Heart left ventricle (tissue), 13 donors: ENCODE data around the gene IL26.
A peak's percentile ranks its signal among the peaks of the same experiment; 100 is the strongest.

Experiments
- CTCF ChIP-seq, 12 donors: fragments of 200-600 bp; sonication (generic) in 4 of 12; IDR thresholded peaks; one replicate each; pipeline versions ENCODE4 v1.5.0 to v1.8.0; 2018 to 2022; ENCODE audit warnings: antibody characterized with exemption in 12 of 12, mild to moderate bottlenecking in 5 of 12
- POLR2A ChIP-seq, 2 donors: fragments of 450-650 bp; IDR thresholded peaks; one replicate each; pipeline ENCODE4 v1.6.1; 2017; ENCODE audit warnings: antibody characterized with exemption in 2 of 2, mild to moderate bottlenecking in 2 of 2, moderate library complexity in 2 of 2
- donor health status: ischemic (EF 13 %, LVEDD 7.1; RV severe dilation, severe dysfunction).
- donor health status: DM: no; HTN: yes; CAD: no.
- donor health status: DM: no; HTN: no; CAD: no.
- donor health status: ischemic (EF 25% LVEDD 6.9; RV normal size, moderate dysfunction).
- donor health status: ischemic (EF 25% LVEDD 5.7; RV mildly dilated, moderate dysfunction).
- donor health status: ischemic (EF 35%, LVEDD 5.7; RV mildly dilated, moderate dysfunction).
- donor health status: nonischemic (EF 11% LVEDD 7.7; RV severe dilation, severe dysfunction).
- donor health status: DM: yes; HTN: yes; CAD: no.
- donor health status: PGD.
- donor health status: ischemic (EF 29% LVEDD 5.4; RV normal size, mild dysfunction).
- donor health status: nonischemic (EF 23%, LVEDD 6.1; RV moderate dilation, normal function).

- TF ChIP-seq CTCF (IDR thresholded peaks at IDR 0.05) = peak; percentile 77 to 93 (median 84)
- TF ChIP-seq POLR2A (IDR thresholded peaks at IDR 0.05) = no peak
Measured at GRCh38 chr12:68223067-68223747, 2.4 kb downstream of the IL26 start.
